CD4-positive, alpha-beta T cell treated with Interferon gamma for 1 hour (primary cell): ENCODE measurements around the gene EFNA3.

Source experiments
- DNase-seq: peaks from one replicate; pipeline ENCODE4 v3.0.0-alpha.2; 2020

EFNA3 gene

GRCh38 chr1:155049651-155050559 is 28.7 kb upstream of the EFNA3 start:
- no peak for DNase-seq

- peak; percentile 80 for DNase-seq
Observed at GRCh38 chr1:155050560-155051341, 27.9 kb upstream of the EFNA3 start, which contains the start of gene ADAM15. TSS of gene ADAM15 (plus strand) at chr1:155051316. CDS start at chr1:155051387, 71 bp downstream.

GRCh38 chr1:155051342-155051776 is 27.3 kb upstream of the EFNA3 start:
- DNase-seq, result no peak

- peak; percentile 57 for DNase-seq
Observed at GRCh38 chr1:155051777-155052398, 26.7 kb upstream of the EFNA3 start.

- DNase-seq, result no peak
Observed at GRCh38 chr1:155052439-155053395, 25.9 kb upstream of the EFNA3 start.

- no peak for DNase-seq
Observed at GRCh38 chr1:155053531-155054105, 25.0 kb upstream of the EFNA3 start.

GRCh38 chr1:155057104-155057503 is 21.5 kb upstream of the EFNA3 start:
- DNase-seq, result no peak

- no peak for DNase-seq
Observed at GRCh38 chr1:155057788-155058211, 20.8 kb upstream of the EFNA3 start.

- DNase-seq, result no peak
Observed at GRCh38 chr1:155060736-155061135, 17.9 kb upstream of the EFNA3 start.

GRCh38 chr1:155061381-155062150 is 17.1 kb upstream of the EFNA3 start:
- peak; percentile 93 for DNase-seq

GRCh38 chr1:155062151-155062686 is 16.4 kb upstream of the EFNA3 start:
- DNase-seq, result no peak

GRCh38 chr1:155062702-155063411 is 15.8 kb upstream of the EFNA3 start:
- peak; percentile 72 for DNase-seq

- DNase-seq, result peak; percentile 85
Observed at GRCh38 chr1:155063550-155064110, 15.0 kb upstream of the EFNA3 start, which contains the start of gene EFNA4. TSS of gene EFNA4 (plus strand) at chr1:155063740. CDS start at chr1:155063824, 84 bp downstream.

- DNase-seq, result no peak
Observed at GRCh38 chr1:155064111-155064831, 14.4 kb upstream of the EFNA3 start.

GRCh38 chr1:155064832-155065429 is 13.7 kb upstream of the EFNA3 start:
- no peak for DNase-seq

GRCh38 chr1:155066777-155067176 is 11.9 kb upstream of the EFNA3 start:
- DNase-seq, result no peak

- DNase-seq, result no peak
Observed at GRCh38 chr1:155068599-155068998, 10.0 kb upstream of the EFNA3 start.

- no peak for DNase-seq
Observed at GRCh38 chr1:155069551-155070157, 9.0 kb upstream of the EFNA3 start.
